ENCODE measurements around the gene TRIM69.
"Not testable (repeated sequence)": the region's sequence is repeated elsewhere in the genome, so short reads cannot be mapped to it uniquely, and the experiment has no call there.

GRCh38 chr15:44743454-44743853 lies 7.1 kb downstream of the TRIM69 start:
- TF ChIP-seq EP300, CTCF, POLR2A (IDR thresholded peaks at IDR 0.05): not testable (repeated sequence)
